22Rv1 (cell line): ENCODE results near the gene ATOX1.

Source experiments
- ZFX ChIP-seq: fragments of 450-650 bp; IDR thresholded peaks from 2 replicates; pipeline ENCODE4 v1.6.1; 2017; ENCODE audit warnings: antibody characterized with exemption, borderline replicate concordance
- TF ChIP-seq, protein P1 (sequence below): fragments of 450-650 bp; IDR thresholded peaks from 2 replicates; pipeline ENCODE4 v1.5.1; 2017; ENCODE audit warnings: mild to moderate bottlenecking

DNA sequence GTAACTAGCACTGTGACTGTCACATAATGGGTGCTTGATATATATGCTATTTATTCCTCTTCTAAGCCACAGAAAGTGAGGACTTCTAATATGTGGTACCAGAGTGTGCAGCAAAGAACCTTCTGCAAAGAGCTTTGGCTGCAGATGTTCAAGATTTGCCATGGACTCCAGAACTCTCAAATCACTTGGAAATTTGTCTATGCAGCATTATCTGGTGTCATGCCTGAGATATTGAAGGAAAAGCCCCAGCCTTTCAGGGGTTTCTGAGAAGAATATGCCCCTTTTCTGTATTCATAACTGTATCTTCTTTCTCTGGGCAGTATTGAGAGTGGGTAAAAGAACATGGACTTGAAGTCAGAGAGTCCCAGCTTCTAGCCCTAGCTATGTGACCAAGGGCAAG is 8.5 kb upstream of the ATOX1 start:
- TF ChIP-seq, protein P1, sequence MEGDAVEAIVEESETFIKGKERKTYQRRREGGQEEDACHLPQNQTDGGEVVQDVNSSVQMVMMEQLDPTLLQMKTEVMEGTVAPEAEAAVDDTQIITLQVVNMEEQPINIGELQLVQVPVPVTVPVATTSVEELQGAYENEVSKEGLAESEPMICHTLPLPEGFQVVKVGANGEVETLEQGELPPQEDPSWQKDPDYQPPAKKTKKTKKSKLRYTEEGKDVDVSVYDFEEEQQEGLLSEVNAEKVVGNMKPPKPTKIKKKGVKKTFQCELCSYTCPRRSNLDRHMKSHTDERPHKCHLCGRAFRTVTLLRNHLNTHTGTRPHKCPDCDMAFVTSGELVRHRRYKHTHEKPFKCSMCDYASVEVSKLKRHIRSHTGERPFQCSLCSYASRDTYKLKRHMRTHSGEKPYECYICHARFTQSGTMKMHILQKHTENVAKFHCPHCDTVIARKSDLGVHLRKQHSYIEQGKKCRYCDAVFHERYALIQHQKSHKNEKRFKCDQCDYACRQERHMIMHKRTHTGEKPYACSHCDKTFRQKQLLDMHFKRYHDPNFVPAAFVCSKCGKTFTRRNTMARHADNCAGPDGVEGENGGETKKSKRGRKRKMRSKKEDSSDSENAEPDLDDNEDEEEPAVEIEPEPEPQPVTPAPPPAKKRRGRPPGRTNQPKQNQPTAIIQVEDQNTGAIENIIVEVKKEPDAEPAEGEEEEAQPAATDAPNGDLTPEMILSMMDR = no peak
- TF ChIP-seq ZFX = no peak
